Measurements from ENCODE around the gene ZNF598. TPM values are rescaled to one million over a fixed set of nuclear protein-coding genes. Genes with fewer than 3 reads are reported as not detected.
"Not testable (repeated sequence)": the region's sequence is repeated elsewhere in the genome, so short reads cannot be mapped to it uniquely, and the experiment has no call there.

The ZNF598 gene
- total RNA-seq, 1 donor from 2014 or later: 50.5 TPM

DNA sequence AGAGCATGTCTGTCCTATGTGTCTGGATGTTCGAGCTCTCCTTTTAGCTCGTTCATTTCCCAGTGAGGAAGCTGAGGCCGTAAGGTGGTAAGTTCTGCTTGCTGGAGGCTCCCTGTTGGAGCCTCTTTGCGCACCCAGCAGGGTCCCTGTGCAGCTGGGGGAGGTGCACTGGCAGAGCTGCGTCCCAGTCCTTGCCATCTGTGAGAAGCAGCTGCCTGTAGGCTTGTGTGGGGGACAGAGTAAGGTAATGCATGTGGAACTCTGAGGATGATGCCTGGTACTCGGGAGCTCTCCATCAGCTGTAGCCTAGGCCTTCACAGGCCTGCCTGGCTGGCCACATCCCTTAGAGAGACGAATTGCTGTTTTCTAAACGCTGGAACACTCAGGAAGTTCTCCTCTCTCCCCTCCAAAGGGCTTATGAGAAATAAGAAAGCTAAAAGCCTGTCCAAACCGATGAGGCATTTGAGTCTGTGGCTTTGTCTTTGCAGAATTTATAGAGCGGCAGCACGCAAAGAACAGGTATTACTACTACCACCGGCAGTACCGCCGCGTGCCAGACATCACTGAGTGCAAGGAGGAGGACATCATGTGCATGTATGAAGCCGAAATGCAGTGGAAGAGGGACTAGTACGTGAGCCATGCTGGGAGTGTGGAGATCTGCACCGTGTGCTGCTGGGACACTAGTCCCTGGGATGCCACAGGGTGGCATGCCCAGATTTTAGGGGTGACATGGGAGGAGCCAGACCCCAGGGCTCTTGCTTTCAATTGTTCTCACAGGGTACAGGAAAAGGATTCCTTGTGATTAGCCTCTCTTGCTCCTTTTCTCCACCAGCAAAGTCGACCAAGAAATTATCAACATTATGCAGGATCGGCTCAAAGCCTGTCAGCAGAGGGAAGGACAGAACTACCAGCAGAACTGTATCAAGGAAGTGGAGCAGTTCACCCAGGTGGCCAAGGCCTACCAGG is 48.7 kb downstream of the ZNF598 start:
- DNase-seq (ENCODE audit: low spot score): no peak

DNA sequence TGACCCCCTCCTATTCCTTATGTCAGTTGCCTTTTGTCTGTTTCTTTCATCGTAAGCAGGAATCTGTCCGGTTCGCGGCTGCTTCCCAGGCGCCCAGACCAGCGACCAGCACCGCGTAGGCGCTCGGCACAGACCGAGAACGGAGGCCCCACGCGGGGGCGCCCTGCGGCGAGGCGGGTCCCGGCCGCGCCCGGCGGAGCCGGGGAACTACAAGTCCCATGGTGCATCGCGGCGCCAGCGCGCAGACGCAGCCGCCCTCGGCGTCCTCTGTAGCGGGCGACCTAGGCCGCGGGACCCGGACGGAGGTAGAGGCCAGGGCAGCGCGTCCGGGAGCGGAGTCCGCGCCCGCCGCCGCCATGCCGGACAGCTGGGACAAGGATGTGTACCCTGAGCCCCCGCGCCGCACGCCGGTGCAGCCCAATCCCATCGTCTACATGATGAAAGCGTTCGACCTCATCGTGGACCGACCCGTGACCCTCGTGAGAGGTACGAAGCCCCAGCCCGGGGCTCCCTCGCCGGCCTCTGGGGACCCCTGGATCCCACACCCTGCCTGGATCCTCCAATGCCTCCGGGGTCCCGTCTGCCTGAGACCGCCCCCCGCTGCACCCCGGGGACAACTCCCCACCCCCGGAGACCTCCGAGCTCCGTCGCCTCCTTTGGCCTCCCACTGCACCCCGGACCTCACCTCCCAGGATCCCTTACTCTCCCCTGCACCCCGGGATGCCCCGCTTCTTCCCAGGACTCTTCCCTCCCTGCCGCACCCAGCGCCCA is 50.2 kb downstream of the ZNF598 start, which contains the start of gene NDUFB10:
TSS of gene NDUFB10 (plus strand) at position 270 of the 771 bp plus-strand sequence. CDS start at position 357, 87 bp downstream.
- DNase-seq (ENCODE audit: low spot score): peak; percentile 99

DNA sequence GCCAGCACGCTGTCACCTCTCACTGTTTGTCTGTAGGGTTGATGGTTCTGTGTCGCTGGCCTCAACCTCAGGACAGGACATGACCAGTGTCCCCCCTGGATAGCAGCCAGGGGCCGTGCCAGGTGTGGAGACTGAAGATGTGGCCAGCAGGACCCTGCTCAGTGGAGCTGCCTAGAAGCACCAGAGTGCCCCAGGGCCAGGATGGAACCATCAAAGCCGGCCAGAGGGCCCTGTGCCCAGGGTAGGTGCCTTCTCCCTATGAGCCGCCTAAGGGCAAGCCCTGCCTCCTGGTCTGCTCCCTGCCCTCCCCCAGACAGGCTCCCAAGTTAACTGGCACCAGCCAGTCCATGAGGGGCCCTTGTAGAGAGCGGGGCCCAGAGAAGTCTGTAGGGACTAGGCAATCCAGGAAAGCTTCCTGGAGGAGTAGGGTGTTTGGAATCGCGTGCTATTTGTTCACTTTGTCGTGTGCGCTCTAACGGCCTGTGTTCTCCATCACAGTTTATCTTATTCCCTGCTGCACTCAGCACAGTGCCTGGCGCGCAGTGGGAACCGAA is 50.8 kb downstream of the ZNF598 start:
- DNase-seq (ENCODE audit: low spot score): no peak

DNA sequence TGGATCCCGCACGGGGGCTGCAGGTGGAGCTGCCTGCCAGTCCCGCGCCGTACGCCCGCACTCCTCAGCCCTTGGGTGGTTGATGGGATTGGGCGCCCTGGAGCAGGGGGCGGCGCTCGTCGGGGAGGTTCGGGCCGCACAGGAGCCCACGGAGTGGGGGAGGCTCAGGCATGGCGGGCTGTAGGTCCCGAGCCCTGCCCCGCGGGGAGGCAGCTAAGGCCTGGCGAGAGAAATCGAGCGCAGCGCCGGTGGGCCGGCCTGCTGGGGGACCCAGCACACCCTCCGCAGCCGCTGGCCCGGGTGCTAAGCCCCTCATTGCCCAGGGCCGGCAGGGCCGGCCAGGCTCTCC is 51.5 kb downstream of the ZNF598 start:
- not testable (repeated sequence) for DNase-seq (ENCODE audit: low spot score)

DNA sequence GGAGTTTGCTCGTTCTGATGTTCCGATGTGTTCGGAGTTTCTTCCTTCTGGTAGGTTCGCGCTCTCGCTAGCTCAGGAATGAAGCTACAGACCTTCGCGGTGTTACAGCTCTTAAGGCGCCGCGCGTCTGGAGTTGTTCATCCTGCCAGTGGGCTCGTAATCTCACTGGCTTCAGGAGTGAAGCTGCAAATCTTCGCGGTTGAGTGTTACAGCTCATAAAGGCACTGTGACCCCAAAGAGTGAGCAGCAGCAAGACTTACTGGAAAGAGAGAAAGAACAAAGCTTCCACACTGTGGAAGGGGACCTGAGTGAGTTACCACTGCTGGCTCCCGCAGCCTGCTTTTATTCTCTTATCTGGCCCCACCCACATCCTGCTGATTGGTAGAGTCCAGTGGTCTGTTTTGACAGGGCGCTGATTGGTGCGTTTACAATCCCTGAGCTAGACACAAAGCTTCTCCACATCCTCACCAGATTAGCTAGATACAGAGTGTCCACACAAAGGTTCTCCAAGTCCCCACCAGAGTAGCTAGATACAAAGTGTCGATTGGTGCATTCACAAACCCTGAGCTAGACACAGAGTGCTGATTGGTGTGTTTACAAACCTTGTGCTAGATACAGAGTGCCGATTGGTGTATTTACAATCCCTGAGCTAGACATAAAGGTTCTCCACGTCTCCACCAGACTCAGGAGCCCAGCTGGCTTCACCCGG is 52.0 kb downstream of the ZNF598 start:
- not testable (repeated sequence) for DNase-seq (ENCODE audit: low spot score)

DNA sequence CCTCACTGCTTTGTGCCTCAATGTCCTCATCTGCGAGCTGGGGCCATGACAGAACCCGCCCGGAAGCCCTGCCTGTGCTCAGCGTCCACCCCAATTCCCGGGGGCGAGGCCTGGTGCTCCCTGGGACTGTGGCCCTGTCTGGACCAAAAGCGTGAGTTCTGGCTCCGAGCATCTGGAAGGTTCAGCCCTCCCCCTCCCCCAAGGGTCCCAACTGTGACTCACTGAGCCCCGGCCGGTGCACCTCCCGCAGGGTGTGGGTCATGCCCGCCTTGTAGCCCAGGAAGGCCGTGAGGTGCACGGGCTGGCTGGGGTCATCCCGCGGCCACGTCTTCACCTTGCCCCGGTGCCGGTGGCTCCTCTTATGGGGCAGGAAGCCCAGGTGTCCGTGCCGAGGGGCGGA is 55.9 kb downstream of the ZNF598 start:
- no peak for DNase-seq (ENCODE audit: low spot score)

DNA sequence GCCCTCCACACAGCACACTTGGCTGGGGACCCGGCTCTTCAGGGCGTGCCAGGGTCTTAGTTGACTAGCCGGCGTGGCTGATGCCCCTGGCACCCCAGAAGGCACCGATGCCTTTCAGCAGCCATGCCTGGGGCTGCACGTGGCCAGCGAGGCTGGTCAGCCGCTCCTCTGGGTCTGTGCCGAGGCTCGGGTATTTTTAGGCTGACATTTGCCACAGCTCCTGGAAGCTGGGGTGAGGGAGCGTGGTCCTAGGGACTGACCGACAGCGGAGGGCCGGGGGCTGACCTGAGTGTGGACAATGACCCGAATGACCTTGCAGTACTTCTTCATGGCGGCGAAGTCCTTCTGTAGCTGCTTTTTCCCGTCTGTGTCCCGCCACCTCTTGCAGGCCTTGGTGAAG is 59.1 kb downstream of the ZNF598 start:
- DNase-seq (ENCODE audit: low spot score): no peak

DNA sequence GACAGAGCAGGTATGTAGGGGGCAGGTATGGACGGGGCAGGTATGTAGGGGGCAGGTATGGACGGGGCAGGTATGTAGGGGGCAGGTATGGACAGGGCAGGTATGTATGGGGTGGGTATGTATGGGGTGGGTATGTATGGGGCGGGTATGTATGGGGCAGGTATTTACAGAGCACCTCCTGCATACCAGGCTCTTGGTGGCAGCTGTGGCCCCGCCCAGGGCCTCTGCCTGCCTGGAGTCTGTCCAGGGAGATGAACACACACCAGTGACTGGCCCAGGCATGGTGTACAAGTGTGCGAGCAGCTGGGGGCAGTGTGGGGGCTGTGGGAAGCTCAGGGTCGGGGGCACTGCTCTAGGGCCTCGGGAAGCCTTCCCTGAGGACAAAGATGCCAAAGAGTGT is 59.6 kb downstream of the ZNF598 start:
- DNase-seq (ENCODE audit: low spot score): no peak

DNA sequence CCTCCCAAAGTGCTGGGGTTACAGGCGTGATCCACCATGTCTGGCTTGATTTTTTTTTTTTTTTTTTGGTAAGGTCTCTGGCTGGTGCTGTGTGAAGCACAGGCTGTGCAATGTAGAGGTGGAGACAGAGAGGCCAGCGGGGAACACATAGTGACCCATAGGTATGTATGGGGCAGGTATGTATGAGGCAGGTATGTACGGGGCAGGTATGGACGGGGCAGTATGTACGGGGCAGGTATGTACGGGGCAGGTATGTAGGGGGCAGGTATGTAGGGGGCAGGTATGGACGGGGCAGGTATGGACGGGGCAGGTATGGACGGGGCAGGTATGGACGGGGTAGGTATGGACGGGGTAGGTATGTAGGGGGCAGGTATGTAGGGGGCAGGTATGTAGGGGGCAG is 60.1 kb downstream of the ZNF598 start:
- no peak for DNase-seq (ENCODE audit: low spot score)

Other genes with a start within 250 kb of the ZNF598 start
- gene NME3, start 238.3 kb downstream of the ZNF598 start, total RNA-seq: 34.6 TPM
- gene EME2, start 237.0 kb downstream of the ZNF598 start, total RNA-seq: 14.5 TPM
- gene MRPS34, start 236.7 kb downstream of the ZNF598 start, total RNA-seq: 71.3 TPM
- 28.8 TPM for gene SPSB3, start 227.2 kb downstream of the ZNF598 start, total RNA-seq
- gene NUBP2, start 226.9 kb downstream of the ZNF598 start, total RNA-seq: 35.1 TPM
- gene IGFALS, start 216.1 kb downstream of the ZNF598 start, total RNA-seq: not detected
- 58.4 TPM for gene HAGH, start 183.0 kb downstream of the ZNF598 start, total RNA-seq
- gene FAHD1, start 182.6 kb downstream of the ZNF598 start, total RNA-seq: 17.9 TPM
- gene MEIOB, start 137.7 kb downstream of the ZNF598 start, total RNA-seq: not detected
- gene HS3ST6, start 91.4 kb downstream of the ZNF598 start, total RNA-seq: not detected
- gene MSRB1, start 66.6 kb downstream of the ZNF598 start, total RNA-seq: 27.1 TPM
- not detected for gene RPL3L, start 55.1 kb downstream of the ZNF598 start, total RNA-seq
- 126 TPM for gene NDUFB10, start 50.3 kb downstream of the ZNF598 start, total RNA-seq
- 1,385 TPM for gene RPS2, start 45.0 kb downstream of the ZNF598 start, total RNA-seq
- gene RNF151, start 43.0 kb downstream of the ZNF598 start, total RNA-seq: not detected
- gene TBL3, start 37.8 kb downstream of the ZNF598 start, total RNA-seq: 26.5 TPM
- not detected for gene NOXO1, start 28.4 kb downstream of the ZNF598 start, total RNA-seq
- 15.7 TPM for gene GFER, start 25.6 kb downstream of the ZNF598 start, total RNA-seq
- not detected for gene SYNGR3, start 19.9 kb downstream of the ZNF598 start, total RNA-seq
- 0.58 TPM for gene NPW, start 10.0 kb upstream of the ZNF598 start, total RNA-seq
- 238 TPM for gene NHERF2, start 17.1 kb upstream of the ZNF598 start, total RNA-seq
- gene NTHL1, start 38.0 kb upstream of the ZNF598 start, total RNA-seq: 9.9 TPM
- 88.3 TPM for gene TSC2, start 38.2 kb upstream of the ZNF598 start, total RNA-seq
- gene PKD1, start 126.1 kb upstream of the ZNF598 start, total RNA-seq: 99.4 TPM
- not detected for gene RAB26, start 138.8 kb upstream of the ZNF598 start, total RNA-seq
- gene TRAF7, start 146.0 kb upstream of the ZNF598 start, total RNA-seq: 63.5 TPM
- gene CASKIN1, start 186.8 kb upstream of the ZNF598 start, total RNA-seq: 0.06 TPM
- 21.9 TPM for gene MLST8, start 195.6 kb upstream of the ZNF598 start, total RNA-seq
- 2.9 TPM for gene BRICD5, start 201.0 kb upstream of the ZNF598 start, total RNA-seq
- 11.8 TPM for gene PGP, start 205.0 kb upstream of the ZNF598 start, total RNA-seq
- gene E4F1, start 213.8 kb upstream of the ZNF598 start, total RNA-seq: 15.1 TPM
- 0.39 TPM for gene DNASE1L2, start 226.6 kb upstream of the ZNF598 start, total RNA-seq
- gene ECI1, start 241.8 kb upstream of the ZNF598 start, total RNA-seq: 44.4 TPM